ENCODE data around the gene TF.
A peak's percentile ranks its signal among the peaks of the same experiment; 100 is the strongest.
"Not testable (repeated sequence)": the region's sequence is repeated elsewhere in the genome, so short reads cannot be mapped to it uniquely, and the experiment has no call there.

The TF gene

DNA sequence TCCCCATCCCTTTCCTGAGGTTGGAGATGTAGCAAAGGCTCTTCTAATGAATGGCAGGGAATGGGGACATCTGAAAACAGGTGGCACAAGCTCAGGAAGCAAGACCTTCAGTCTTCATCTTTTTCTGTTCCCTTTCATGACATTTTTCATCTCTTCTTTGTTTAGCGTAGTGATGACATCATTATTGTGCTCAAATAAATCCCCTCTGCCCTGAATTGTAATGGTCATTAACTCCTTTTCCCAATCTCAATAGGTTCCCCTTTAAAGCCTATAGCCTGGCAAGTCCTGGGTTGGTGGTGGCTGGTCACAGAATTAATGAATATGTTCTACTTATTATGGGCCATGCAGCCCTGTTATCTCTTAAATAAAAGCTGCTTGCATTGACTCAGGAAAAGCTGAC lies 21.4 kb downstream of the TF start:
- no peak for DNase-seq

DNA sequence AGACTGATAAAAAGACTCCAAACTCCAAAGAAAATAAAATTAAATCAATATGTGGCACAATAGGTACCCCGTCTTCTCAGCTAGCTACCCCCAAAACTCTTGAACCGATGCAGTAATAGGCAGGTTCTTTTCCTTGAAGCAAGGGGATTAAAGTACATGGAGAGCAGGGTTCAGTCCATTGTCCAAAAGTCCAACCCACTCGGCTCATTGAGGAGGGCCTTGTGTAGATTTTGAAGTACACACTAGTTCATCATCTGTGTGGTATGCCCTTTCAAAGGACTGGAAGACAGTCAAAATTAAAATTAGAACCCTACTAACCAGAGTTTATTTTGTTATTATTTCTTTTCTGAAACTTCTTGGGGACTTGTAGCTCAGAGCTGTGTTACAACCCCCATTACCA lies 23.3 kb downstream of the TF start:
- no peak for DNase-seq

DNA sequence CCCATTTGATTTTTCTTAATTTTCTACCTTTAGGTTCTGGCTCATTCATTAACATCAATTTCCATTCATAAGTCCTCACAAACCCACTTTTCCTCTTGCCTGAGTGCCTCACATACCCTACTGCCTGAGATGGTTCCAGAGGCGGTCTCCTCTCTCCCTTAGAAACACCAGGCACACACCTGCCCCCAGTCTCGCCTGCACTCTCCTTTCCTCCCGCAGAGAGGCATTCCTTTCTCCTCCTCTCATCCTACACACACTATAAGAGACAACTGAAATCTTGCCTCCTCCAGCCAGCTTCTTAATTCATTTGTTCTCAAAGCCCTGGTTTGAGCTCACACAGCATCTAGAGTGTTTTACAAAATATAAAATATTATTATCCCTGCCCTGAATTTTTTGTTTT lies 27.5 kb downstream of the TF start:
- no peak for DNase-seq

DNA sequence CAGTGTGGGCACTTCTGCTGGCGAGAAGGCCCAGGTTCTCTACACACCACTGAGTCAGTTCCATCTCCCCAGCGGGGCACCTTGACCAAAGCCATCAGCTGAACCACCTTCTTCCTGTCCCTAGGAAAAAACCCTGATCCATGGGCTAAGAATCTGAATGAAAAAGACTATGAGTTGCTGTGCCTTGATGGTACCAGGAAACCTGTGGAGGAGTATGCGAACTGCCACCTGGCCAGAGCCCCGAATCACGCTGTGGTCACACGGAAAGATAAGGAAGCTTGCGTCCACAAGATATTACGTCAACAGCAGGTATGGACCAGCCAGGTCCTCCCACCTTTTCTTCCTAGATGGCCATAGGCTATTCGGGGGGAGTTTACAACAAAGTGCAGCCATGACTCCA lies 29.1 kb downstream of the TF start:
- DNase-seq = no peak

DNA sequence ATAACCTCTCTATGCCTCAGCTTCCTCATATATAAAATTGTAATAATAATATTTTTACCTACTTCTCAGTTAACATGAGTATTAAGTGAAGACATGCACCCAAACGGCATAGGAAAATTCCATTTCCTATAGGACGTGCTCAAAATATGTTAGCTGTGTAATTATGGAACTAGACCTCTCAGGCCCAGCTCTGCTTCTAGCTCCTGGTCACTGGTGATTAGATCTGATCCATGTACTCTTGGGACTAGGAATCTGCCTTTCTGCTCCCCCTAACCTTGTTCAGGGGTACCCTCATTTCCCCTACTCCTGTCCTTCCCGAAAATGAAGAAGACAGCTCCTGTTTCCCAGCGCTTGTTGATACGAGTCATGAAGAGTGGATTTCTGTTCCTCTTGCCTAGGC lies 29.6 kb downstream of the TF start:
- DNase-seq = no peak

DNA sequence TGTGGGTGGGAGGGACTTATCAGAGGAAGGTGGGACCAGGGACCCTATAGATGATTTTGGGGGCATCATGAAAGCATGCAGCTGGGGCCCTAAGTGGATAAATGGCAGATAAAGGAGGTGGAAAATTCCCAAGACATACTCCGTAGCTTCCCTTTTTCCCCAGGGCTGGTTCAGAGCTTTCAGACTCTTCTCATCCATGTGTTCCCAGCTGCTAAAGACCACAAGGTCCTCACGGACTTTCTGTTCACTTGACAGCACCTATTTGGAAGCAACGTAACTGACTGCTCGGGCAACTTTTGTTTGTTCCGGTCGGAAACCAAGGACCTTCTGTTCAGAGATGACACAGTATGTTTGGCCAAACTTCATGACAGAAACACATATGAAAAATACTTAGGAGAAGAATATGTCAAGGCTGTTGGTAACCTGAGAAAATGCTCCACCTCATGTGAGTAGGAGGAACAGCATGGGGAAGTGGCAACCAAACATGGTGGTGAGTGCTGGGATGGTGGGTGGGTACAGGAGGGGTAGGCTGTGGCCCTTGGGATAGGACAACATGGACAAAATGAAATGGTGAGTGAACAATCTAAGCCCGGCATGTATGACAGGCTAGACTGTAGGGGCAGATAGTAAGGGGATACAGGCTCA lies 30.7 kb downstream of the TF start:
- DNase-seq = no peak

DNA sequence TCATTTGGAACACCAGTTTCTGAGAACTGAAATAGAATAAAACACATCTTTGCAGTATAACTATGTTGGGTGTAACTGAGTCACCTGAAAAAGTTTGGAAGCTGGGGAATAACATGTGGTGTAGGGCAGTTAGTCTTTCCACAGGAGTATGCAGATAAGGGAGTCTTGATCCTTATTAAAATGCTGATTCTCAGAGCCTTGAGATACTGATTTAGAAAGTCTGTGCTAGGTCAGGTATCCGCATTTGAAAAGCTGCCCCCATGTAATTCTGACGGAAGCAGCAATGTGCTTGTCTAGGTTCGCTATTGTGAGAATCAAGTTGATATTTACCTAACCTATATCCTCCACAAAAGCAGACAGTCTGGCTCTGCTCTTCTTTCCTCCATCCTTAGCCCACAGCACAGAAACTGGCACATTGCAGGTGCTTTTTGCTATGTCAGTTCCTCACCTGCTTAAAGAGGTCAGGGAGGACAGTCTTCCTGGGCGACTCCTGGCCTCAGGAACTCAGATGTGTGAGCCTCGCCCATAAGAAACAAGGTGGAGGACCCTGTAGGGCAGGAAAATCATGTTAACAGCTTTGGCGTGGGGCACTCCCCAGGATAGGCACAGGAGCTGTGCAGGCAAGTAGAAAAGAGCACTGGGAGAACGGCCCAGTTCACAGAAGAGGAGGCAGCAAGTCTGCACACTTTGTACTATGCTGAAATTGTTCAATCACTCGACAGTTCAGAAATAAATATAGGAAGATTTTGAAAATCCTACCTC lies 31.8 kb downstream of the TF start:
- DNase-seq = no peak

DNA sequence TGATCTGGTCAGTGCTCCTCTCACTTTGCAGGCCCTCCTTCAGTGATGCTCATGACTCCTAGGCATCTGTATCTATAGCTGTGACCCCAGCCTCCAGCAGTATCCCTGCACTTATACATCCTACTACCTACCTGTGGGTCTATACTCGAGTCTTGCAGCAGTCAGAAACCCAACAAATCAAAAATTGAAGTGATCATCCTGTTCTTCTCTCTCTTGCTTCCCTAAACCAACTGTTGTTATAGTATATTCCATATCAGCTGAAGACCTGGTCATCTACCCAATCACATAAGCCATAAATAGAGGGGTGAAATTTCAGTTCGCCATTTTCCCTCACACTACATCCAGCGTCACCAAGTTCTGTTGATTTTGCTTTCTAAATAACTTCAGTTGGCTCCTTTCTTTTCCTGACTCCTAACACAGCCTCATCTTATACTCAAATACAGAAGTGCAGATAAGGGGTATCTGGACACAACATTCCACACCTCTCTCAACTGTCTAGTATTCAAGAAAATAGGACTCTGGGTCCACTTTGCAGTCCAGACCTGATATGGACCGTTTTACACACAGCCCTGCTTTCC lies 33.5 kb downstream of the TF start:
- no peak for DNase-seq

DNA sequence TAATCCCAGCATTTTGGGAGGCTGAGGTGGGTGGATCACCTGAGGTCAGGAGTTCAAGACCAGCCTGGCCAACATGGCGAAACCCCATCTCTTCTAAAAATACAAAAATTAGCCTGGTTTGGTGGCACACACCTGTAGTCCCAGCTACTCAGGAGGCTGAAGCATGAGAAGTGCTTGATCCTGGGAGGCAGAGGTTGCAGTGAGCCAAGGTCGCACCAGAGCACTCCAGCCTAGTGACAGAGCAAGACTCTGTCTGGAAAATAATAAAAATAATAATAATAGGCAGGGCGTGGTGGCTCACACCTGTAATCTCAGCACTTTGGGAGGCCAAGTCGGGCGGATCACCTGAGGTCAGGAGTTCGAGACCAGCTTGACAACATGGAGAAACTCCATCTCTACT lies 34.6 kb downstream of the TF start:
- not testable (repeated sequence) for DNase-seq

DNA sequence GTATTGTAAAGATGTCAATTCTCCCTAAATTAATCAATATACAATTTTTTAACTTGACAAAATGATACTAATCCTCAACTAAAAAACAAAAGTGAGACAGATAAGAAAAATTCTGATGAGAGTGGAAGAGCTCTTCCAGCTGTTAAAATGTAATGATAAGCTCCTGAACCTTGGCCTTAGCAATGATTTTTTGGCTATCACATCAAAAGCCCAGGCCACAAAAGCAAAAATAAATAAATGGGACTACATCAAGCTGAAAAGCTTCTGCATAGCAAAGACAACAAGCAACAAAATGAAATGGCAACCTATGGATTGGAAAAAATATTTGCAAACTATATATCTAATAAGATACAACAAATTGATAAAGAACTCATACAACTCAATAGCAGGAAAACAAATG lies 35.4 kb downstream of the TF start:
- DNase-seq = no peak

DNA sequence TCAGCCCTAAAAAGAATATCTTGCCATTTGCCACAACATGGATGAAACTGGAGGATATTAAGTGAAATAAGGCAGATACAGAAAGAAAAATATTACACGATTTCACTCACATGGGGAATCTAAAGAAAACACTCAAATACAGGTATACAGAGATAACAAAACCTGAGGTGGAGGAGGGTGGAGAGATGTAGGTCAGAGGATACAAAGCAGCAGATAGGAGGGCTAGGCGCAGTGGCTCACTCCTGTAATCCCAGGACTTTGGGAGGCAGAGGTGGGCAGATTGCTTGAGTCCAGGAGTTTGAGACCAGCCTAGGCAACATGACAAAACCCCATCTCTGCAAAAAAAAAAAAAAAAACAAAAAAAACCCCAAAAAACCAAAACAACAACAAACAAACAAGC lies 36.3 kb downstream of the TF start:
- DNase-seq = no peak

DNA sequence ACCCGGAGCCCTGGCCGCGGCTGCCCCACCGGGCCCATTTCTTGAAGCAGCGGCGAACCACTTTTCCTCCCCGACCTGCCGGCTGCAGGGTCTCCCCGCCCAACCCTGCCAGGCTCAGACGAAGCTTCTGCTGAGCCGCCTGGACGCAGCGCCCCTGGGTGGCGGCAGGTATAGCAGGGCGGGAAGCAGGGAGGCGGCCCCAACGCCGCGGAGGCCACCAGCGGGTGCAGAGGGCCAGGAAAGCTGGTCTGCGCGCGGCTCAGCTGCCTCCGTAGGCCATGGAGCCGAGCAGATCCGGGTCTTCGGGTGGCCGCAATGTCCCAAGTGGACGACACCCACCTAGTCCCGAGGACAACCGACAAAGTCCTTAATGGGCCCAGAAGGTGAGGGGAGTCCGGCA lies 37.6 kb downstream of the TF start:
- DNase-seq = no peak

DNA sequence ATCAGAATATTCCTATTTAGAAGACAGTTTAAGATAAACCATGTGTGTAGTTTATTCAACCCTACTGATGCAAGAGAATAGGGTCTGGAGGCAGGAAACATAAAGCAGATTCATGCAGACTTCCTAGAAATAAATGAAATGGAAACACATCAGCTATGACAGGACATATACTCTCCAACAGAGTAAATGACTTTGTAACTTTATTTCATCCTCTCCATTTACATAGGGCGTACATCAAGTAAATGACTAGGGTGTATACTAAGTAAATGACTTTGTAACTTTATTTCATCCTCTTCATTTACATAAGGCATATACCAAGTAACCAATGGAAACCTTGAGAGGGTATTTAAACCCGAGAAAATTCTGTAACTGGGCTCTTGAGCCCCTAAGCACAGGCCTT lies 41.8 kb downstream of the TF start:
- DNase-seq = no peak

DNA sequence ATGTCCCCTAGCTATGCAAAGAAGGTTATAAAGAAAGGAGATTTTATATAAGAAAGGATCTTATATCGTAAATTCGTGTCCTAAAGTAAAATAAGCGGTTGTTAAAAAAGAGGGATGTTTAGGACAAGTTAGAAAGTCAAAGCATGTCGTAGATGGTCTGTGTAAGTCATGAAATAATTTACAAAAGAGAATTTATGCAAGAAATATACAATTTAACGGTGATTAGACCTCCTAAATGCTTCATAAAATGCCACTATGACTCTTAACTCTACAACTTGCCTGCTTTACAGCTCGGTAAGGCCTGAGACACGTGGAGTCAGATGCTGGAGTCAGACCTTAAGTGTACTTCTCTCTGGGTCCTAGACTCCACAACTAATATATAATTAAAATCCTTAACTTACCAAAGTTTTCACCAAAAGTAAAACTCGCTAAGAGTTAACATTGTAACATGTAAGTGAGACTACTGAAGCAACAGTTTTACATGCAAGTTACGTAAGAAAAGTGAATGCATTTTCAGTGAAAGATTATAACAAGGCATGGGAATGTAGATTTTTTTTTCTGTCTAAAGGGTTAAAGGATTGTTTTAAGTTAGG lies 46.1 kb downstream of the TF start:
- DNase-seq = no peak

DNA sequence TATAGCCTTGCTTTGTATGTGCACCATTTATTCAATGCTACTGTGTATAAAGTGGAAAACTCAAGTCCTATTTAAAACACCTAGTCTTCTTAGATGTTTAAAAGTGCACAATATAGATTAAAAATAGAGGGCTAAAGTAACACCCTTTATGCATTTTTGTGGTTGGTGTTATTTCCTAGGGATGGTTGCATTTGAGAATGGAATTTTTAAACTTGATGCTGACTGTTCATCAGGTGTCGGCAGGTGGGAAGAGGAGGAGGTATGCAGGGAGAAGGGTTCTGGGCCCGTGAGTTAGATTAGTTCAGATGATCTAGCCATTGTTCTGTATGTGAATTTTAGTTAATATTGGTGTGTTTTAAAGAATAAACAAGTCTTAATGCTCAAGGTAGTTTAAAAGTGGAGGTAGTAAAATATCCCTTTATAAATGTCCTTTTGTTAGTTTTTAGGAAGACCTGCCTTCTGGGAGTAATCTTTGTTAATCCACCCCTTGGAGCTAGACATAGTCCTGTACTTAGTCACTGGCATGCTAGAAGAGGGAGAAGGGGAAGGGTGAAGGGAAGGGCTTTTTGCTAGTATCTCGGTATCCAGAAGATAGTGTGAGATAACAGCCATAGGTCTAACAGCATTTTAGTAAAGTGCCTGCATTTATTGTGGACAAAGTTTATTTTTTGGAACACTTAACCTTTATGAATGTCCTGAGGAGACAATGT lies 51.4 kb downstream of the TF start:
- no peak for DNase-seq

DNA sequence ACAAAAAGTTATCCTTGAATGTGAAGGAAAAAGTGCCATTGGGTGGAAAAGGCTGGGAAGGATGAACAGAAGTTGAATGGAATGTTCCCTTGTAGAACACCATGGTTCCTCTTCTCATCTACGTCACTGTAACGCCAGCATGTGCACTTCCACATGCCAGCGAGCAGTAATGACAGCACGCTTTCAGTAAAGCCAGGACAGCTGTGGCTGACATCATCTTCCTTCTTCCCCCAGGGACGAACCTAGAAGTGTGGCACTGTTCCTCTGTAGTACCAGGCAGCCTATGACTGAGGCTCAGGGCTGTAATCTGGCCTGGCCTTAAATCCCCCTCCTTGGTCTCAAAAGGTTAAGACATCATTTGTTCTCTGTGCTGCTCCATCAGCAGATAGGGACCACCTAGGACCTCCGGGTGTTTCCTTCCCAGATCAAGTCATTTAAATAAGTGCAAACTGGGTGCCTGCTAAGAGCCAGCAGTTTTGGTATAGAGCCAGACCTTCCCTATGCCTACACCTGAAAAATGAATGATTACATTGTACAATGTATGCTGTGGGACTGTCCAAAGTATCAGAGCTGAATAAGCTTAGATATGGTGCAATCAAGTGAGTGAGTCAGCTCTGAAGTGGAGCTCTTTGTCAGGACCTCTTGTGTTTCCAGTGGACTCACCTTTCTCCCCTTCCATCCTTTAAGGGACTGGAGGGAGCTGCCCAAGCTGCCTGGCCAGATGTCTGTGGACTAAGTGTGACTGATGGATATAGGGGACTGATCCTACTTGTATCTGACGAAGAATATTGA lies 53.8 kb downstream of the TF start:
- no peak for DNase-seq

DNA sequence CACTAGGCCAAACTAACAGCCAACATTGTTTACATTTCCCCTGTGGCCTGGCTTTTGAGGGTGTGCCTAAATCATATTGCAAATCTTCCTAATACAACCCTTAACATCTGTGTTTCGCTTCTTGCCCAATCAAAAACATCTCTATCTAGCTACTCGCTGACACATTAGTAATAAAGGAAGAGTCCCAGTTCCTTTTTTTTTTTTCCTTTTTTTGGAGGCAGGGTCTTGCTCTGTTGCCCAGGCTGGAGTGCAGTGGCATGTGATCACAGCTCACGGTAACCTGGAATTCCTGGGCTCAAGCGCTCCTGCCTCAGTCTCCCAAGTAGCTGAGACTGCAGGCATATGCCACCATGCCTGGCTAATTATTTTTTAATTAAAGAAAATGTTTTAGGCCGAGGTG lies 57.3 kb downstream of the TF start:
- DNase-seq = no peak

DNA sequence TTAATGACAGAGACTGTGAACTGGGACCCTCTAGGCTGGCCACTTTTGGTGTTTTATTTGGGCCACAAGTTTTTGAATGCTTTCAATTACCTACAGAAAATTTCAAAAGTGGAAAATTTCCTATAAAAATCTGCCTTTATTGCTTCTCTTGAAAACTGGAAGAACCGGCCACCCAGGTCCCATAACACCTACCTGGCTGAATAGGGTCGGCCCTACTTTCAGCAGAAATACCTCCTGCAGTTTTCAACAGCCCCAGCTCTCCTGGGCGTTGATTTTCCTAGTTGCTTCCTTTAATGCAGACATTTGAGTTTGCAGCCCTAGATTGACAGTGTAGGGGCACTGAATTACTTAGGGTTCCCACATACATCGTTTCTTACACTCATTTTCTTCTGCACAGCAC lies 58.7 kb downstream of the TF start:
- no peak for DNase-seq

DNA sequence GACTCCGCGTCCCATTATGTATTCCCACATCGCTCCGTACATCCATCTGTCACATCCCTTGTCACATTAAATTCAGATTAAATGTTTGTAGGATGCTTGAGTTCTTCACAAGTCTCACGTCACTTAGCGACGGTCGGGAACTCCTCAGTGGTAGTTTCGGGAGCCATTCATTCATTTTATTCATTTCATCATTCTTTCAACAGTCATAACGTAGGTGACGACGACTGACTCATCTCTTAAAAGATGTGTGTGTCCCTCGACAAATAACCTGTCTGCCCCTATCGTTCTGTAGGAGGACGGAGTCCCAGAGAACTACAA lies 59.1 kb downstream of the TF start:
- no peak for DNase-seq

DNA sequence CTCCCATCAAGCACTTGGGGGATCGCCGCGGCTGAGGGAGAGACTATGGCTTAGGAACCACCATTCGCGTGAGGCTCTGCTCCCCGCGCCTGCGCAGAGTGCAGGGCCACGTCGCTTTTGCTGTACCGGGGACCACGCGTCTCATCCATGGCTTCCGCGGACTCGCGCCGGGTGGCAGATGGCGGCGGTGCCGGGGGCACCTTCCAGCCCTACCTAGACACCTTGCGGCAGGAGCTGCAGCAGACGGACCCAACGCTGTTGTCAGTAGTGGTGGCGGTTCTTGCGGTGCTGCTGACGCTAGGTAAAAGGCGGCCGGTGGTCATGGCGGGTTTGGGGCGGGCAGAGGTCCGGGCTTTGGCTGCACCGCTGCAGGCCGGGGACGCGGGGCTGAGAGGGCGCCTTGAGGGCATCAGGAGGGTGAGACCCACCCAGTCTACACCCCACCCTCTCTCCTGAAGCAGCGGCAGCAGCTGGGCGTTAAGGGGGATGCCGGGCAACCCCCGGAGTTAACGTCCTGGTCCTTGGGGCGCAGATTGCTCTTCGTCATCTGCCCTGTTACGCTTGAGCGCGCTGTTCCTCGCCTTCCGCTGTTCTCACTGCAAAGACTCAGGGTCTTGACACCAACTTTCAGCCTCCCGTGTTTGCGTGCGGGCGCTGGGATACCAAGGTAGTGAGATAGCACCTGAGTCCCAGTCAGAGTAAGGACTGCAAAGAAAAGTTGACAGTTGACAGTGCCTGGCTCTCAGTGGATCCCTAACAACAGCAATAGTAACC lies 59.7 kb downstream of the TF start, which contains the start of gene SRPRB:
TSS of gene SRPRB (plus strand) at position 114 of the 774 bp plus-strand sequence. CDS start at position 148, 34 bp downstream.
- DNase-seq = peak; percentile 92

DNA sequence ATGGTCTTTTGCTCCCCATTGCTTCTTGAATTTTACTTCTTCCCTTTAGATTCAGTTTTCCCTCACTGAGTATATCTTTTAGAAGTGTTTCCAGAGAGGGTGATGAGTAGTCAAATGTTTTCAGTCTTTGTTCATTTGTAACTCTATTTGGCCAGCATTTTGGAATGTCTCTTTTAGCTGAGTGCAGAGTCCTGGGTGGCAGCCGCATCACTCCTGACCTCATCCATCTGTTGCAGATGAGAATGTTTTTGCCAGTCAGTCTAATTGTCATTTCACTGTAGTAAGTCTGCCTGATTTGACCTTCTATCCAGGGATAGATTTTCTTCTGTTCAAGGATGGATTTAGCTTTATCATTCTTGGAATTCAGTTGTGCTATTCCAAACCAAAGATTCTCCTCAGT lies 66.7 kb downstream of the TF start:
- no peak for DNase-seq

DNA sequence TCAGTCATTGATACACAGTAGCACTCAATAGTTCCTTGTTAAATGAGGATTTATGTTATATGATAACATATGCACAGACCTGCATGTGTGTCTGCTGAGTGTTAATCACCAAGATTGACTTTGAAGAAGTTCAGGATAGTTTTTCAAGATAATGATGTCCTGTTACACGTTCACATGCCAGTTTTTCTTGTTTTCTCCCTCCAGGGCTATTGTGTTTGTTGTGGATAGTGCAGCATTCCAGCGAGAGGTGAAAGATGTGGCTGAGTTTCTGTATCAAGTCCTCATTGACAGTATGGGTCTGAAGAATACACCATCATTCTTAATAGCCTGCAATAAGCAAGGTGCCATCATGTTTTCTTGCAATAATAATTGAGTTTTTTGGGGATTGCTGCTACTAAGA lies 69.2 kb downstream of the TF start:
- DNase-seq = no peak
